SU-DHL-6 (cell line): ENCODE measurements around the gene CFAP54.

ENCODE experiments used
- H2AFZ ChIP-seq: fragments of 200-600 bp; sonication (generic); 2 replicates; pipeline ENCODE4 v1.6.1; 2014; ENCODE audit warnings: low read depth, mild to moderate bottlenecking, moderate library complexity, mixed read lengths, antibody characterized with exemption, low read length; ENCODE audit not compliant: severe bottlenecking
- H3F3A ChIP-seq: fragments of 200-600 bp; shearing (Covaris generic); 2 replicates; pipeline ENCODE4 v1.6.0; 2016; ENCODE audit warnings: antibody characterized with exemption, mild to moderate bottlenecking; ENCODE audit not compliant: insufficient read depth
- H3K27ac ChIP-seq: fragments of 200-600 bp; sonication (generic); 2 replicates; pipeline ENCODE4 v1.5.1; 2016; ENCODE audit warnings: low read depth, mild to moderate bottlenecking, low read length, moderate library complexity, mixed read lengths
- H3K27me3 ChIP-seq: fragments of 200-600 bp; sonication (generic), shearing (Covaris generic); 2 replicates; pipeline ENCODE4 v1.6.0; 2014; ENCODE audit warnings: mild to moderate bottlenecking, low read length
- H3K36me3 ChIP-seq: fragments of 200-600 bp; sonication (generic); 2 replicates; pipeline ENCODE4 v1.6.1; 2014; ENCODE audit warnings: mild to moderate bottlenecking, low read length, mixed read lengths
- H3K4me2 ChIP-seq: fragments of 300-600, 200-600 bp; shearing (Covaris generic), sonication (generic); 2 replicates; pipeline ENCODE4 v1.6.0; 2014; ENCODE audit warnings: low read length, low read depth, mild to moderate bottlenecking; ENCODE audit not compliant: poor library complexity, severe bottlenecking
- H3K4me3 ChIP-seq: fragments of 200-600 bp; sonication (generic); 2 replicates; pipeline ENCODE4 v1.5.1; 2014; ENCODE audit warnings: antibody characterized with exemption, low read length, mild to moderate bottlenecking, mixed read lengths; ENCODE audit not compliant: insufficient read depth, poor library complexity, severe bottlenecking
- H3K79me2 ChIP-seq: fragments of 200-600 bp; sonication (generic); 2 replicates; pipeline ENCODE4 v1.6.1; 2014; ENCODE audit warnings: mild to moderate bottlenecking, low read length, moderate library complexity; ENCODE audit not compliant: insufficient read depth
- H3K9ac ChIP-seq: fragments of 200-600 bp; sonication (generic); 2 replicates; pipeline ENCODE4 v1.7.0; 2014; ENCODE audit warnings: mild to moderate bottlenecking, low read length
- H3K9me2 ChIP-seq: fragments of 200-600 bp; sonication (generic); replicated peaks from 2 replicates; pipeline ENCODE4 v1.6.1; 2014; ENCODE audit warnings: low read length; ENCODE audit not compliant: insufficient read depth
- H3K9me3 ChIP-seq: fragments of 200-600 bp; sonication (generic); 2 replicates; pipeline ENCODE4 v1.6.1; 2014; ENCODE audit warnings: low read length, mixed read lengths; ENCODE audit not compliant: insufficient read depth
- H4K20me1 ChIP-seq: fragments of 200-600 bp; sonication (generic); 2 replicates; pipeline ENCODE4 v1.6.1; 2014; ENCODE audit warnings: low read depth, mild to moderate bottlenecking, antibody characterized with exemption, low read length, moderate library complexity, mixed read lengths
- EZH2phosphoT487 ChIP-seq: fragments of 200-600 bp; sonication (generic), shearing (Covaris generic); conservative IDR thresholded peaks from 2 replicates; pipeline ENCODE4 v1.6.1; 2018; ENCODE audit warnings: mild to moderate bottlenecking, antibody characterized with exemption, low read length, moderate library complexity, mixed read lengths
- TF ChIP-seq, protein P1 (sequence below): fragments of 200-600 bp; sonication (generic); IDR thresholded peaks from one replicate; pipeline ENCODE4 v1.5.1; 2017; ENCODE audit warnings: antibody characterized with exemption, mild to moderate bottlenecking, low read length, moderate library complexity; ENCODE audit not compliant: insufficient read depth, poor library complexity, severe bottlenecking

Gene CFAP54

DNA sequence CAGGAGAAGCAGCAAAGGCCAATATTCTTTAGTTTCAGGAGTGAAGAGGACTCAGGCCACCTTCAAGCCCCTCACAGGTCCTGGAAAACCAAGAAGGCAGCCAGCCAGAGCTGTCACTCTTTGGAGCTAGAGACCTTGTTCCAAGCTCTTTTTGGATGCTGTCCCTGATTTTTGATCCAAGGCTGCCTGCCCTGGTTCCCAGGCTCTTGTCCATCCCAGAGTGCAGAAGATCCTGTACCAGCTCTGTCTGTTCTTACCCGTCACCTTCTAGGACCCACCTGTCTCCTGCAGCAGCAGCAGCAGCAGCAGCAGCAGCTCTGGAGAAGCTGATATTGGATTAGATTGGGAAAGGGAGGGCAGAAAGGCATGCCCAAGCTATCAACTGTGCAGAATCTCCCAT lies 260.6 kb downstream of the CFAP54 start:
- Histone ChIP-seq H3K27me3 (no peaks in the 10 kb centered on the region), H2AFZ (no peak overlapping the region), H3K79me2 (no peaks in the 10 kb centered on the region), H3K9me3 (no peaks in the 10 kb centered on the region), H4K20me1 (no peaks in the 10 kb centered on the region), H3F3A (no peaks in the 10 kb centered on the region), H3K4me3 (no peak overlapping the region), H3K9ac (no peak overlapping the region), H3K36me3 (no peaks in the 10 kb centered on the region), H3K4me2 (no peak overlapping the region), H3K27ac (no peak overlapping the region), H3K9me2 (no peaks in the 10 kb centered on the region)
- no peak for TF ChIP-seq EZH2phosphoT487
- TF ChIP-seq, protein P1, sequence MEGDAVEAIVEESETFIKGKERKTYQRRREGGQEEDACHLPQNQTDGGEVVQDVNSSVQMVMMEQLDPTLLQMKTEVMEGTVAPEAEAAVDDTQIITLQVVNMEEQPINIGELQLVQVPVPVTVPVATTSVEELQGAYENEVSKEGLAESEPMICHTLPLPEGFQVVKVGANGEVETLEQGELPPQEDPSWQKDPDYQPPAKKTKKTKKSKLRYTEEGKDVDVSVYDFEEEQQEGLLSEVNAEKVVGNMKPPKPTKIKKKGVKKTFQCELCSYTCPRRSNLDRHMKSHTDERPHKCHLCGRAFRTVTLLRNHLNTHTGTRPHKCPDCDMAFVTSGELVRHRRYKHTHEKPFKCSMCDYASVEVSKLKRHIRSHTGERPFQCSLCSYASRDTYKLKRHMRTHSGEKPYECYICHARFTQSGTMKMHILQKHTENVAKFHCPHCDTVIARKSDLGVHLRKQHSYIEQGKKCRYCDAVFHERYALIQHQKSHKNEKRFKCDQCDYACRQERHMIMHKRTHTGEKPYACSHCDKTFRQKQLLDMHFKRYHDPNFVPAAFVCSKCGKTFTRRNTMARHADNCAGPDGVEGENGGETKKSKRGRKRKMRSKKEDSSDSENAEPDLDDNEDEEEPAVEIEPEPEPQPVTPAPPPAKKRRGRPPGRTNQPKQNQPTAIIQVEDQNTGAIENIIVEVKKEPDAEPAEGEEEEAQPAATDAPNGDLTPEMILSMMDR: no peak

DNA sequence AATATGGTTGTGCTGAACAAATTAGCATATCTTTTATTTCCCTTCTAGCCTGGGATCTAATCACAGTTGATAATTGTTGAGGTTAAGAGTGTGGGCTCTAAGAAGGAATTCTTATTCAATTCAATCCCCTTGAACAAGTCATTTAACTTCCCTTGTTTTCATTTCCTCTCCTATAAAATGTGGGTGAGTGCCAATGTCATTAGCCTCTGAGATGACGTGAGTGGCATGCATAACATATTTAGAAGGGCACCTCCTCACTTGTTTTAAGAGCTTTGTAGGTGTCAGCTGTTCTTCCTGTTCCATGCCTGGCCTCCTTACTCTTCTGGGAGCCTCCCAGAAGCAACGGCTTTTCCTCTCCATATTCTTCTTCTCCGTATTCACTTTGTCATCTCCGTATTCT lies 262.2 kb downstream of the CFAP54 start:
- Histone ChIP-seq H3K9ac (no peak overlapping the region), H3K4me2 (no peak overlapping the region), H3K27ac (no peak overlapping the region), H3K27me3 (no peaks in the 10 kb centered on the region), H3K9me2 (no peaks in the 10 kb centered on the region), H3K36me3 (no peaks in the 10 kb centered on the region), H3F3A (no peaks in the 10 kb centered on the region), H3K79me2 (no peaks in the 10 kb centered on the region), H3K4me3 (no peak overlapping the region), H2AFZ (no peak overlapping the region), H4K20me1 (no peaks in the 10 kb centered on the region), H3K9me3 (no peaks in the 10 kb centered on the region)
- TF ChIP-seq, protein P1: no peak
- no peak for TF ChIP-seq EZH2phosphoT487

DNA sequence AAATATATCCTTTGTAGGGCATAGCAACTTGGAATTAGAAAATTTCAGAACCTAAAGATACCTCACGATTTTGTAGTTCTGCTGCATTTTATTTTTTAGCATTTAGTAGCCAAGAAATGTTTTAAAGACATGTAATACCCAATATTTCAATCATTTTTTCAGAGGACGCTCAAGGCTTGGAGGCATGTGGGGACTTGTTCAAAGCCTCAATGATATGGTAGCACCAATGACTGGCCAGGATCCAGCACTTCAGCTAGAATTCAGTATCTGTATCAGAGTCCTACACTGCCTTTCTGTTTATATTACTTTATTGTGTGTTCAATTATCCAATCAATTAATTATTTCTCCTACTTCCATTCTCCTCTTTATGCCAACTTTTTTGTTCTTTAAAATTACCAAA lies 262.8 kb downstream of the CFAP54 start:
- H3K9ac ChIP-seq: no peak overlapping the region
- H3K4me3 ChIP-seq: no peak overlapping the region
- H4K20me1 ChIP-seq: no peaks in the 10 kb centered on the region
- H2AFZ ChIP-seq: no peak overlapping the region
- H3K36me3 ChIP-seq: no peaks in the 10 kb centered on the region
- no peaks in the 10 kb centered on the region for H3K9me2 ChIP-seq
- no peak overlapping the region for H3K27ac ChIP-seq
- no peaks in the 10 kb centered on the region for H3K27me3 ChIP-seq
- no peaks in the 10 kb centered on the region for H3K9me3 ChIP-seq
- no peak overlapping the region for H3K4me2 ChIP-seq
- TF ChIP-seq EZH2phosphoT487: no peak
- TF ChIP-seq, protein P1: no peak
- H3K79me2 ChIP-seq: no peaks in the 10 kb centered on the region
- no peaks in the 10 kb centered on the region for H3F3A ChIP-seq
